ENCODE measurements around the gene FRS3.
A peak's percentile ranks its signal among the peaks of the same experiment; 100 is the strongest.

Gene FRS3

DNA sequence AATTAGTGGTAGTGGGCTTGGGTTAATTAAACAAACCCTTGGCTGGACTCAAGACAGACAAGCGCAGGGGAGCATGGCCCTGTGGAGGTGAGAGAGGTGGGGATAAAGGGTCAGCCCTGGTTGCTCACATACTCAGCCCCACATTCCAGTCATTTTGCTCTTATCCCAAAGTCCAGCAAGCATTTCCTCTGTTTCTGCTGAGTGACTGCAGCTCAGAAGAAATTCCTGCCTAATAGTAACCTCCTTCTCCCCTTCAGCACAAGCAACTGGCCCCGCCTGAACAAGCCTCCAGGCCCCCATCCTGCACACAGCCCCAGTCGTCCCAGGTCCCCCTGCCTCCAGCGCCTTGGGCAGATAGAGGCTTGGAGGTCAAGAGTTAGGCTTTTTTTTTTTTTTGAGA lies 40.7 kb downstream of the FRS3 start:
- no peak for DNase-seq

GRCh38 chr6:41737591-41738130 lies 42.0 kb downstream of the FRS3 start:
- no peak for DNase-seq

GRCh38 chr6:41736800-41737555 lies 42.7 kb downstream of the FRS3 start:
- no peak for DNase-seq

DNA sequence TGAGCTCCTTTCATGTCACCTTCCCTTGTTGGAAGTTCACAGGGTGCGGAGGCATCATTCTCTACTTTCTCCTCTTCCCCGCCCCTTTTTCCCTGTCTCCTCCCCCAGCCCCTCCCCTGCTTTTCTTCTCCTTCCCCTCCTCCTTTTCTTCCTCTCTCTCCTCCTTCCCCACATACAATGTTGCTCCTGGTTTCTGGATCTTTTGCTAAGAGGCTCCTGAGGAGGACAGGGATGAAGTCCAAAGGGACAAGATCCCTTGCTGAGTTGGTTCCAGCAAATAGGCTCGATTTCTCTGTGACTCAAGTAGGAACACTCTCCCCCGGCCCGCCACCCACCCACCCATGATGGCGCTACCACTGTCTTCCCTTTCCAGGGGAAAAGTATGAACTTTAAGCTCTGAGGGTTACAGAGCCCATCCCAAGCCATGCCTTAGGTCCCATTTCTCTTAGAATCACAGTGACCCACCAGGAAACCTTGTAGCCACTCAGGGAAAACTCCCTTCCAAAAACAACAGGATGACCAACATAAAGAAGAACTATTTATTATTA lies 43.4 kb downstream of the FRS3 start:
- no peak for DNase-seq

- DNase-seq, result peak; percentile 91 to 93
These were observed 44.1 kb downstream of the FRS3 start, which contains the start of gene TFEB for GRCh38 chr6:41735427-41736185. TFEB (minus strand) TSS chr6:41735608; CDS start chr6:41691213, 44,395 bp downstream.

- DNase-seq, result peak; percentile 87 to 88
These were observed 44.9 kb downstream of the FRS3 start for GRCh38 chr6:41734666-41735426.

DNA sequence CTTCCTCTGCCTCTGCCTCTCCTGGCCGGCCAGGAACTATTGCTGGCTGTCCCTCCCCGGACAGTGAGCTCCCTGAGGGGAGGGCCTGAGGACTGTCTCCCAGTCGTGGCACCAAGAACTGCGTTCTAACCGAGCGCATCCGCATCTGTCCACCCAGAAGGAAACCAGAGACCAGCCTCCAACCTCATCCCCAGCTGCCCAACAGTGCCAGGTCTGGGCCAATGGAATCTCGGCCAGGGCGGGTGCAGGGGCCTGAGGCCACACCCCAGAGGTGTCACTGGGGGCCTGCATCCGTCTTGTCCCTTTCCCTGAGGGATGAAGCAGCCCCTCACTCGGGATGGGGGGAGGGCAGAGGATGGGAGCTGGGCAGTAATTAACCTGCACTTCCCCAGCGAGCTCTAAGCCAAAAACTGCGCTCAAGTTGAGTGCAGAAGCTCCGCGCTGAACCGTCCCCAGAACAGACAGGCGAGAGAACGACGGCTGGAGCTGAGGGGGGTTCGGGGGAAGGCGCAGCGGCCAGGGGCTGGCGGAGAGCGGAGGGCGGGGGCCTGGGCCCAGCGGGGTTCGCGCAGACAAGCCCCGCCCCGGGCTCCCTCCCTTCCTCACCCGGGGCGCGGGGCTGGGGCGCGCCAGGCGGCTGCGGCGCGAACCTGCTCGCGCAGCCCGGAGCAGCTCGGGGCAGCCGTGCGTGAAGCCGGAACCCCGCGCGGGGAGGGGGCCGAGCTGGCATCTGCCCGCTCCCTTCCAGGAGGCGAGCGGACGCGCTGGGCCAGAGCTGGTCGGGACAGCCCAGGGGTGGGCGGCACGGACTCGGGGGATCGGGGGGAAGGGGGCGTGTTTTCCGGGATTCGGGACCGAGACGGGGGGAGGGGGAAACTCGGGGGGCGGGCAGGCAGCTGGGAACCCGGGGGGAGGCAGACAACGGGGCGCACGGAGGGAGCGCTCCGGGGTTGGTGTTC lies 45.7 kb downstream of the FRS3 start:
- DNase-seq, result peak; percentile 88 to 93

DNA sequence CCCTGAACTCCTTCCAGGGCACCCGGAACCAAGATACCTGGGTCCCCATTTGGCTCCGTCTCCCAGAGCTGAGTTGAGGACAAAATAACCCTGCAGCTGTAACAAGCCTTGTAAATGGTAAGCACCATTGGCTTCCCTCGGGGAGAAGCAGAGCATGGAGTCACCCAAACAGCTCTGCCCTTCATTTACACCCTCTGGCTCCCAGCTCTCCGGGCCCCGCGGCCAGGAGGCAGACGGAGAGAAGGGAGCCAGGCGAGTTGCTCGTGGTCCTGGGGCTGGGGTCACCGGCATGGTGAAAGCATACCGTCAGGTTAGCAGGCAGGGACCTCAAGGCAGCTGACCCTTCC lies 46.4 kb downstream of the FRS3 start:
- DNase-seq, result no peak

DNA sequence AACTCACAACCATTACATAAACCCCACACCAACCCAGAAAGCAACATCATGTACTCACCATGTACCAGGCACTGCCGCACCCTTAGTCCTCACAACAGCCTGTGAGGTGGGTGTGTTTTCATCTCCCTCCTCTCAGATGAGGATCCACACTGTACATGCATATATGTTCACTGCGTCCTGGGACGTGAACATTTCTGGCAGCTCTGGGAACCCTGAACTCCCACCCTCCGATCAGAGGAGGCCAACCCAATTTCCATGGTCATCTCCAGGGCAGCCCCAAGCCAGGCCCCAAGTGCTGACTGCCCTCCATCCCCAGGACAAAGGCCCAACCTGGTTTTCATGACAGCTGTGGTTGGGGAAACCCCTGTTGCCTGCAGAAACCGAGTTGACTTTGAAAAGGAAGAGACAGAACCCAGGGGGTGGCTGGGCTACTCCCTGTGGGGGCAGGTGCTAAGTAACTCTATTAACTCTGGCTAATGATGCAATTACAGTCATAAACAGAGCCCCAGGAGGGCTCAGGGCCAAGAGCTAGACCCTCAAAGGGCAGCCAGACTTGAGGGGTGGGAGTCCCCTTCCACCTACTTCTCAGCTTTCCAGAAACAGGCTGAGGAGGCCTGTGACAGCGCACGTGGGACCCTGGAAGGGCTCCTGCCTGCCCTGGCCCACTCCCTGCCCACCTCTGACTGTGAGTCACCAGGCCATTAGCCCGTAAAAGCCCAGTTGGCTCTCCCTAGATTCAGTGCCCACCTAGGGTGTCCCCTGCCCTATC lies 46.9 kb downstream of the FRS3 start:
- DNase-seq, result peak in 1 of 2 donors; percentile 38

DNA sequence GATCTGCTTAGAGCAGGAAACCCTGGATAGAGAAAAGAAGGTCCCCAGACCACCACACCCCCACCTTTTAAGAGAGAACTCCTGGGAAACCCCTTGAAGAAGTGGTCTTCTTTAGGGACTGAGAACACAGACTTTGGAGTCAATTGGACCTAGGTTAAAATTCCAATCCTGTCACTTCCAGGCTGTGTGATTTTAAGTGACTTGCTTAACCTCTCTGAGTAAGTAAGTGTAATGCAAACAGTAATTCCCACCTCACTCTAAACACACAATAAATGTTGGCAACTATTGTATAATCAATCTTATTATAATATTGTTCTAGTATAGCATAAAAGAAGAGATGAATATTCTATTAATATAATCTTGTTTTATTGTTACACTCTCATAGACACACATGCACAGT lies 47.6 kb downstream of the FRS3 start:
- no peak for DNase-seq

GRCh38 chr6:41731561-41732086 lies 48.1 kb downstream of the FRS3 start:
- no peak for DNase-seq

DNA sequence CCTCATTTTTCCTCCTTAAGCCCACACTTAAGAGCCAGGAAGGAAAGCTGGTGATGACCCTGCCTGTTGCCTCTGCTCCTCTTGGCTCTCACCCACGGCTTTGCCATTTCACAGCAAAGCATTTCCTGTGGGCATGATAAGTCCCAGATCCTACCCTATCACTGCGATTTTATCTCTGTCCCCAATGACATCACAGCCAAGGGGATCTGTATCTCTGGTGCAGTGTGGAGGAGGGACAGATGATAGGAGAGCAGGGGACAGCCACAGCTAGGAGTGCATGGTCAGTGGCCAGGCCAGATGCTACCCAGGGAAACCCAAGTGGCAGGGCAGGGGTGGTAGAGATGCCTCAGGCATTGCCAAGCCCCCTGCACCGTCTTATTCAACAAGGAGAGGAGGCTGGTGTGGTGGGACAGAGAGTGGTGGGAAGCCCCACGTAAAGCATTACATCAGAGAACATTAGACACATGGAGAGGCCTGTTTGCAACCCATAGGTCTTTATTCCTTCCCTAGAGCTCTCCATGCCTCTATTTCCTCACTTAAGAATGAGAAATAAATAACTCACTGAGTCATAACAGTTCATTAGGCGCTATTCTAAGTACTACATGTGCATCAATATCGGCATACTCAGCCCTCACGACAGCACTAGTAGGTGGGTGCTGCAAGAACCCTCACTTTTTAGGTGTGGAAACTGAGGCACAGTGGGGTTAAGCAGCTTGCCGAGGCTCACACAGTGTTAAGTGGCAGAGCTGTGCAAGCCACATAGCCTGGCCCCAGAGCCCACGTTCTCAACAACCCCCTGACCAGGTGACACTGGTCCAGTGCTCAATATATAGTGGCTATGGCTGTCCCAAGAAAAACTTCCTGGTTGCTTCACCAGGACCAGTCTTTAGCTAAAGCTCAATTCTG lies 48.9 kb downstream of the FRS3 start:
- DNase-seq, result no peak

GRCh38 chr6:41729624-41730023 lies 50.1 kb downstream of the FRS3 start:
- no peak for DNase-seq

DNA sequence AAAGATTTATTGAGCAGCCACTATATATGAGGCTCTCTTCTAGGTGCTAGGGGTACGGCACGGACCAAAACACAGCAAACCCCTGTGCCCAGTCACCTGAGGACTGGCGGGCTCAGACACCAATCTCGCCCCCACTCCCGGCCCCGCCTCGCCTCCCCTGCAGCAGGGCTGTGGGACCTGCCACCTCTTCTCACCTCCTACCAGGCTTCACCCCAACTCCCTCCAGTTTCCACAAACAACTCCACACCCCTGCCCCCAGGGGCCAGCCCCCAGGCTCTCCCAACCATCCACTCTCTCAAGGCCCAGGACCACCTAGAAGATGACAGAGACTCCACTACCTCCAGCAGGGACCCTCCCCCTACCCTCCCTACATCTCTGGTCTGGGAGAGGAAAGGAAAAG lies 50.7 kb downstream of the FRS3 start:
- no peak for DNase-seq

DNA sequence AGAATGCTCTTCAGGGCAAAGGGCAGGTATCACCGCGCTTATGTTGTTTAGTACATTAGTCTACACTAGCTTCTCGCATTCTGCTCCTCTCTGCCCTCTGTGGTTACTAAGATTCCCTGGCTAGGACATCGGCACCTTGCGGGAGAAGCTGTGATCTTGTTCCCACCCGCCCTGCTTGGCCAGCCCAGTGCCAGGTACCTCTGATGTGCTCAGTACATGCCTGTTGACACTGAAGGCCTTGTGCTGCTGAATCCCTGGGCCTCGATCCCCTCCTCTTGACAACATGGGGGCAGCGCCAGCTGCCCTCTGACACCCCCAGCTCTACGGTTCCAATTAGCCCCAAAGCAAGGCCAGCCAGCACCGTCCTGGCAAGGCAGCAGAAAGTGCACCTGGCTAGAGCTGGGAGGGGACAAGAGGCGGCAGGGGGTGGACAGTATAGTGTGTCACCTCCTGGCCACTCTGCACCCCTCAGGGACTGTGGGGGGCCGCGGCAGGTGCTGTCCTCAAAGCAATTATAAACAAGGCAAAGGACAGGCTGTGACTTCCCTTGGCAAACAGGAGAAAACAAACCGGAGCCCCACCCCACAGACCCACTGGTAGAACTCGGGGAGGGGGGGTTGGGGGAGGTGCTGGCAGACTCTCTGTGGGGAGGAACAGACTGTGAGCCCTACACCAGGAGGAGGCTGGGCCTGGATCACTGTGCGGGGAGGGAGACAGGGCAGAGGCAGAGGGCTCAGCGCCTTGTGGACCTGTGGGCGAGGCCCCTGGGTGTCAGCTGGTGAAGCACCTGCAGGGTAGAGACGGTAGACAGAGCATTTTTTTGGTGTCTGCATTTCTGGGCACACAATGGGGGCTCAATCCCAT lies 51.4 kb downstream of the FRS3 start:
- DNase-seq, result peak; percentile 39 to 48

GRCh38 chr6:41727705-41728072 lies 52.0 kb downstream of the FRS3 start:
- DNase-seq, result no peak

DNA sequence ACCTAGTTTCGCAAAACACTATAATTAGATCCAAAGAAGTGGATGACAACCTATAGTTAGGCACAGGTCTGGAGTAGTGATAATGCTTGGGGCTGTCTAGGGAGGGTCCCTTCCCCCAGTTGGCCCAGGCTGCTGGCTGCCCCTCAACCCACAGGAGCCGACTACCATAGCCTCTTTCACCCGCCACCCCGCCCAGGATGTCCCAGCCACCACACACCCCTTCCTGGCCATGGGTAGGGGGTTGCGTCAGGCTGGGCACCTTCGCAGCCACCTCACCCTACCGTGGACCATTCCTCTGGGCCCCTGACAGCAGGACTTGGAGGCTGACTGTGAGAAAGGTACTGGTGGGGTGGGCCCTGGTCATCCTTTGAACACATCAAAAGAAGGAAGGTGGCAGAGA lies 52.8 kb downstream of the FRS3 start:
- no peak for DNase-seq
